Epithelial cell of esophagus (primary cell): ENCODE measurements around the gene STEEP1.
A peak's percentile ranks its signal among the peaks of the same experiment; 100 is the strongest.

Experiments
- DNase-seq: peaks from one replicate; pipeline ENCODE4 v3.0.0; 2010; ENCODE audit warnings: low read depth
- H3K4me3 ChIP-seq: 2 replicates; pipeline ENCODE4 v1.5.1; 2011; ENCODE audit warnings: mild to moderate bottlenecking, low read length, control low read depth
- TF ChIP-seq, protein P1 (sequence below): IDR thresholded peaks from 2 replicates; pipeline ENCODE4 v1.5.1; 2011; ENCODE audit warnings: low read depth, mild to moderate bottlenecking, low read length, control low read depth, inconsistent platforms; ENCODE audit not compliant: insufficient read depth; ENCODE audit errors: missing control alignments

STEEP1 gene

DNA sequence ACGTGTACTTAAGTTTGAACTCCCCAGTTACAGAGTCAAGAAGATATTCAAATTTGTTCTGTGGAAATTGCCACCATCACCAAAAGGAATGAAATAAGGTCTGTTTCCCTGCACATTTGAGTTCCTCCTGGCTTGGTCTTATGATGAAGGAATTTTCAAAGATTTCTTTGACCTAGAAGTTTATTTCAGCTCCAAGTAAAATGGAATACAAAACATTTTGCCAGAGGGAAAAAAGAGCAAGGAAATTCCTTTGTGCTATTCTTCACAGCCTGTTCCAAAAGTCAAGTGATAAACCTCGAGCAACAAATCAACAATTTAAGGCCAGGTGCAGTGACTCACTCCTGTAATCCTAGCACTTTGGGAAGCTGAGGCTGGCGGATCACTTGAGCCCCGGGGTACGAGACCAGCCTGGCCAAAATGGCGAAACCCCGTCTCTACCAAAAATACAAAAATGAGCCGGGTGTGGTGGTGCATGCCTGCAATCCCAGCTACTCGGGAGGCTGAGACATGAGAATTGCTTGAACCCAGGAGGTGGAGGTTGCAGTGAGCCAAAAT lies 37.6 kb upstream of the STEEP1 start:
- no peak overlapping the region for H3K4me3 ChIP-seq
- DNase-seq, result peak; percentile 16
- TF ChIP-seq, protein P1, sequence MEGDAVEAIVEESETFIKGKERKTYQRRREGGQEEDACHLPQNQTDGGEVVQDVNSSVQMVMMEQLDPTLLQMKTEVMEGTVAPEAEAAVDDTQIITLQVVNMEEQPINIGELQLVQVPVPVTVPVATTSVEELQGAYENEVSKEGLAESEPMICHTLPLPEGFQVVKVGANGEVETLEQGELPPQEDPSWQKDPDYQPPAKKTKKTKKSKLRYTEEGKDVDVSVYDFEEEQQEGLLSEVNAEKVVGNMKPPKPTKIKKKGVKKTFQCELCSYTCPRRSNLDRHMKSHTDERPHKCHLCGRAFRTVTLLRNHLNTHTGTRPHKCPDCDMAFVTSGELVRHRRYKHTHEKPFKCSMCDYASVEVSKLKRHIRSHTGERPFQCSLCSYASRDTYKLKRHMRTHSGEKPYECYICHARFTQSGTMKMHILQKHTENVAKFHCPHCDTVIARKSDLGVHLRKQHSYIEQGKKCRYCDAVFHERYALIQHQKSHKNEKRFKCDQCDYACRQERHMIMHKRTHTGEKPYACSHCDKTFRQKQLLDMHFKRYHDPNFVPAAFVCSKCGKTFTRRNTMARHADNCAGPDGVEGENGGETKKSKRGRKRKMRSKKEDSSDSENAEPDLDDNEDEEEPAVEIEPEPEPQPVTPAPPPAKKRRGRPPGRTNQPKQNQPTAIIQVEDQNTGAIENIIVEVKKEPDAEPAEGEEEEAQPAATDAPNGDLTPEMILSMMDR, result no peak

DNA sequence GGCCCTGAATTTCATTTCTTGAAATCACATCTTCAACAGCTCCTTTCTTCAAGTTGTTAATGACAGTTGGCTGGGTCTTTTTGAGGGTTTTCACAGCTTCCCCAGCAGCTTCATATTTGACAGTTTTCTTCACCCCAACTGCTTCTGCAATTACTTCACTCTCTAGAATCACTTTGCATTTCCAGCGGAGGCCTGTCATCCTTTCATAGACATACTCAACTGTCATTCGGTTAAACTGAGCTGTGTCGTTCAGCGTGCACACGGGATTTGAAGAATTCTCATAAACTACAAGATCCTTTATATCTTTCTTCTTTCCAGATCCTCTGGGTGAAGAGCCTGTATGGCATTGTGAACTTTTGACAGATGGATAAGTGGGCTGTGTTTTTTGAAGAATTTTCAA lies 24.6 kb upstream of the STEEP1 start:
- DNase-seq, result no peak
- TF ChIP-seq, protein P1, result no peak
- H3K4me3 ChIP-seq, result no peak overlapping the region

DNA sequence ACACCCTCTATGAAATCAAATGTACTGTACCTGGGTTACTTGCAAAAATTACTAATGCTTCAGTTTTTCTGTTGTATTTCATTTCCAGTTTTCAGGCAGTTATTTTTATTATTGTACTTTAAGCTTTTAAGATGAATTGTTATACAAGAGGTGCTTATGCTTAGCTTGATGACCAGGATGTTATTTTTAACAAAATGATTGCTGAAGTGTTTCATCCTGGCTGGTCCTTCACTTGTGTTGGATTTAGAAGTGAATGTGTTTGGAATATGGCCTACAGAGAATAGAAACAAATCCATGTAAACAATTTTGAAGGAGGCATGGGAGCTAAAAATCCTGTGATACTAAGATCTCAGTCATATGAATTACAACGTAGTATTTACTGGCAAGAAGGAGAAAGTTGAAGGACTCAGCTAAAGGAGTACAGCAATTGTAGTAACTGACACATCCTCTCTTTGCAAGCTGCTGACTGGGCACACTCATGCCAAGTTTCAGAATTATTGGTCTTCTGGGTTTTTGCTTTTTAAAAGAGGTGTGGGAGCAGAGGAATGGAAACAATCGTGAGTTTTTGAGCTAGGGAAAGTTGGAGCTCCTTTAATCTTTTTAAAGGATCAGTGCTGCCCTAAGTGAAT lies 18.3 kb upstream of the STEEP1 start:
- H3K4me3 ChIP-seq, result no peak overlapping the region
- TF ChIP-seq, protein P1, result no peak
- no peak for DNase-seq

DNA sequence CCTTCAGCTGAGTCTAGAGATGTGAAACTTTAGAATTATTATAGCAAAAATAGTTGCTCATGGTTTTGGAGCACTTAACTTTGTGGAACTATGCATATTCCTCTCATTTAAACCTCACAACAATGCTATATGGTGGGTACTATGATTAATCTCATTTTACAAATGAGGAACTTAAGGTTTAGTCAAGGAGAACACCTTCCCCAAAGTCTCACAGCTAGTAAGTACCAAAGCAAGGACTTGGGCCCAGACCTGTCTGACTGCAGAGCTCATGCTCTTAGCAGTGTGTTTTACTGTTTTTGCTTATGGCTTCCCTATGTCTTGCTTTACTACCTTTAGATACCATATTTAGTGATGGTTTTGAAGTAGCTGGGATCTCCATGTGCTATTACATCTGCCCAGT lies 14.2 kb upstream of the STEEP1 start:
- TF ChIP-seq, protein P1, result no peak
- no peak for DNase-seq
- no peak overlapping the region for H3K4me3 ChIP-seq

DNA sequence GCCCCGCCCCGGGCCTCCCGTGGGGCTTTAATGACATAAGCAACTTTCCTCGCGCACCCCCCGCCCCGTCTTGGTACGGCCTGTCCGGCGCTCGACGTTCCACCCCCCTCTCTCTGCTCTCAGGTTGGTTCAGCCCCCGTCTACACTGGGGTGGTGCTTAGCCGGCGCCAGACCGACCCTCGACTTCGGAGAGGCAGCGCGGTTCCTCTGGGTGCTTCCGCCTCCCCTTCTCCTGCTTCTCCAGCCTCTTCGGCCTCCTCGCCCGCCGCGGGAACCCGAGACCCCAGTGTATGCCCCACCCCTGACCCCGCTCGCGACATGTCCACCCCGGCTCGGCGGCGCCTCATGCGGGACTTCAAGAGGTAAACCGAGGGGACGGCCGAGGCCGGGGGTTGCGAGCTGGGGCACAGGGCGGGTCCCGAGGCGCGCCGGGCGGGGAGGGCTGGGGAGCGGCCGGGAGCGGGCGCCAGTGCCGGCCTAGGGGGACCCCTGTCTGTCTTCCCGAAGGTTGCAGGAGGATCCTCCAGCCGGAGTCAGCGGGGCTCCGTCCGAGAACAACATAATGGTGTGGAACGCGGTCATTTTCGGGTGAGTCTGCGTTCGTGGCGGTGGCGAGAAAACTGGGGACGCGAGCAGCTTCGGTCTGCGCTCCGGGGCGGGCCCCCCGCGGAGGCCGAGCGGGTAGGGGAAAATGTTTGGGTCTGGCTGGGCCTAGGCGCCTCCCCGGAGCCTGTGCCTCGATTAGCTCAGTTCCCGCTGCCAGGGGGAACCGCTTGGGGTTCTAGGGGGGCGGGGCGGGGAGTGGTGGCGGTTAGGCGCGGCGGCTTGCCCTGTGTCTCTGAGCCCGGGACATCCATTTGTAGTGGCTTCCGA lies 9.4 kb upstream of the STEEP1 start, which contains the start of gene UBE2A:
TSS of gene UBE2A (plus strand) at position 170 of the 873 bp plus-strand sequence. CDS start at position 319, 149 bp downstream.
- peak within 1 kb of the TSS; percentile 67 for H3K4me3 ChIP-seq
- DNase-seq, result peak; percentile 89
- TF ChIP-seq, protein P1, result peak; percentile 21

DNA sequence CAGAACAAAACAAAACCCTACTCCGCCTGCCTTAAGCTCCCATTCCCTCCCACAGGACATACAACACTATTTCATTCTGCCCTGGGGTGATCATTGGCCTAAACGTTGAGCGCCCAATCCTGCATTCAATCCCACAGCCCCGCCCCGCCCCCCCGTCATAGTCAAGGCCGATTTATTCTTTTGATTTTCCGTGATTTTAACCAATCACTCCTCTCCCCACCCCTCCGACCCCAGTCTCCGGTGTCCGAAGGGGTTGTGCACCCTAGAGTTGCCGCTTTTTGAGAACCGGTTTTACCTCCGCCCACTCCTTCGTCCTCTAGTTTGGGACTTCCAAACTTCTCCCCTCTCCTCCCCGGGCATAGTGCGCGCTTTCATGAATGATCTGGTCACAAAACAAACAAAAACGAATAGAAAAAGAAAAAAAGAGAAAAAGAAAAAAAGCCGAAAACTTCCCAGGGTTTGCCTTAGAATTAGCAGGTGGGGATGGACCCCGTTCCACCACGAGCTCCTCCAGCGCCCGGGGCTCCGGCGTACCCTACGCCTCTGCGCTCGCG lies 8.7 kb upstream of the STEEP1 start:
- DNase-seq, result peak; percentile 42
- TF ChIP-seq, protein P1, result no peak
- peak overlapping the region; percentile 67 for H3K4me3 ChIP-seq
